HUES6 (cell line): ENCODE results near the gene MICAL2.

Source experiments
- H3K27ac ChIP-seq: 2 replicates; pipeline ENCODE4 v1.7.0; 2013; ENCODE audit warnings: low read depth, mild to moderate bottlenecking, low read length, inconsistent platforms
- H3K27me3 ChIP-seq: 2 replicates; pipeline ENCODE4 v1.6.1; 2013; ENCODE audit warnings: low read length; ENCODE audit not compliant: control insufficient read depth, insufficient read depth
- H3K36me3 ChIP-seq: 2 replicates; pipeline ENCODE4 v1.6.1; 2013; ENCODE audit warnings: low read length; ENCODE audit not compliant: control insufficient read depth, insufficient read depth
- H3K4me1 ChIP-seq: 2 replicates; pipeline ENCODE4 v1.6.1; 2013; ENCODE audit warnings: low read length; ENCODE audit not compliant: control insufficient read depth, insufficient read depth
- H3K4me3 ChIP-seq: 2 replicates; pipeline ENCODE4 v1.5.1; 2013; ENCODE audit warnings: low read depth, low read length
- H3K9ac ChIP-seq: one replicate; pipeline ENCODE4 v1.6.1; 2013; ENCODE audit warnings: mild to moderate bottlenecking, low read length
- H3K9me3 ChIP-seq: 2 replicates; pipeline ENCODE4 v1.6.1; 2013; ENCODE audit warnings: low read depth, low read length; ENCODE audit not compliant: control insufficient read depth, insufficient read depth

Gene MICAL2

DNA sequence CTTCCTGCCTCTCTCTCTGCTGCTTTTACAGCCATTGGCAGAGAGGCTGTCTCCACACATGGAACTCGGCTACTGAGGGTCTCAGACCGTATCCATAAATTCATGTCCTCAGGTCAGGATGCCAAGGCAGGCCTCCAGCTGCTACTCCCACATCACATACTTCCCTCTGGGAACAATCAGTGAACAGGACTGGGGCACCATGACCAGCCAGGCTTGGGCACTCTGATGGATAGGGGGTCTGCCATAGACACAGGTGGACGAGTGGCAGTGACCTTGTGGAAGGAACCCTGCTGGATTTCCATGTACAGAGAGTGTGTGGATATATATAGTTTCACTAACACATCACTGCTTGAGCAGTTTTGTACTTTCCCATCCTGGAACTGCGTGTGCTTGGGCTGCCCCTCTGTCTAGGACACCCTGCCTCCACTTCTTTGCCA lies 169.3 kb downstream of the MICAL2 start:
- Histone ChIP-seq H3K9me3 (no peaks in the 10 kb centered on the region), H3K27ac (no peak overlapping the region), H3K9ac (no peak overlapping the region), H3K36me3 (no peaks in the 10 kb centered on the region), H3K4me1 (no peaks in the 10 kb centered on the region; the same call in 1 of the 2 replicates), H3K4me3 (no peak overlapping the region), H3K27me3 (no peaks in the 10 kb centered on the region)

DNA sequence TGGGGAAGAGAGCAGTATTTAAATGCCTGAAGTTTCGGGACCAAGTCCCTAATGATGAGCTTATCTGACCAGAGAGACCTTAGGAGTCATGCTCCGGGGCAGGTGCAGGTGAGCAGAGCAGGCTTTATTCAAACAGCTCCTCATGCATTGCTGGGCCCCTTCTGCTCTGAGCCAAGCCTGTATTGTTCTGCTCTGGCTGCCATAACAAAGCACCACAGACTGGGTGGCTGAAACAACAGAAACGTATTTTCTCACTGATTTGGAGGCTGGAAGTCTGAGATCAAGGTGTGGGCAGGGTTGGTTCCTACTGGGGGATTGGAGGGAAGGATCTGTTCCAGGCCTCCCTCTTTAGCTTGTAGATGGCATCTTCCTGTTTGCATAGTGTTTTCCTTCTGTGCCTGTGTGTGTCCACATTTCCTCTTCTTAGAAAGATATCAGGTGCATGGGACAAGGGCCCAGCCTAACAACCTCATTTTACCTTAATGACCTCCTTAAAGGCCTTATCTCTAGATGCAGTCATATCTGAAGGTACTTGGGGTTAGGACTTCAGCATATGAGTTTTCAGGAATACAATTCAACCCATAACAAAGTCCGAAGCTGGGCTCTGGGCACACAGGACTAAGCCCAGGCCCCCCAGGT lies 169.9 kb downstream of the MICAL2 start:
- H3K27me3 ChIP-seq: no peaks in the 10 kb centered on the region
- H3K4me3 ChIP-seq: no peak overlapping the region
- no peaks in the 10 kb centered on the region for H3K4me1 ChIP-seq
- no peak overlapping the region for H3K9ac ChIP-seq
- no peak overlapping the region for H3K27ac ChIP-seq
- no peaks in the 10 kb centered on the region for H3K9me3 ChIP-seq
- H3K36me3 ChIP-seq: no peaks in the 10 kb centered on the region

DNA sequence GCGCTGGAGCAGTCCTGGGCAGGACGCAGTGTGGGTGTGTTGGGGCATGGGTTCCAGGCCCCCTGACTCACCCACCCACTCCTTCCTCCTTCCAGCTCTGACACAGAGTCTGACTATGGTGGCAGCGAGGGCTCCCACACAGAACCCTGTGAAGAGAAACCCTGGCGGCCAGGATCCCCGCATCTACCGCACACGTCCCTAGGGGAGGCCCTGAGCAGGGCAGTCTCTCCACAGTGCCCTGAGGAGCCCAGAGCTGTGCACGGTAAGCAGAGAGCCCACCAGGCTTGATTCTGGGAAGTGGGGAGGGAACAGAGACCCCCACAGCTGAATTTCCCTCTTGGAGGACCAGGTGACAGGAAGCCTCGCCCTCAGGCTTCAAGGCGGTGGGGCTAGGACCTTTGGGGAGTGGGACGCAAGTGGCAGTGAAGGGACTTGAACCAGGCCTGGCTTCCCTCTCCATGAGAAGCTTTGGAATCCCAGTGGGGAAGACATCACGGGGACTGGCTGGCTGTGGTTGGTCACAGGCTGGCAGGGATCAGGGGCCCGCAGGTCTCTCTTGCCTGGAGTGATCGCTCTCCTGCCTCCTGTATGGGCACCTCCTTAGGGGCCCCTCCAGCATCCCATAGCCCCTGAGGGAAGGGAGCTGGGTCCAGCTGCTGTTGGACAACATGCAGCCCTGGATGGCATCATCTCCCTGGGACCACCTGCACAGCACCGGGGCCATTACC lies 170.6 kb downstream of the MICAL2 start:
- Histone ChIP-seq H3K27me3 (no peaks in the 10 kb centered on the region), H3K27ac (no peak overlapping the region), H3K9ac (no peak overlapping the region), H3K36me3 (no peaks in the 10 kb centered on the region), H3K4me3 (no peak overlapping the region), H3K9me3 (no peaks in the 10 kb centered on the region), H3K4me1 (no peaks in the 10 kb centered on the region)

DNA sequence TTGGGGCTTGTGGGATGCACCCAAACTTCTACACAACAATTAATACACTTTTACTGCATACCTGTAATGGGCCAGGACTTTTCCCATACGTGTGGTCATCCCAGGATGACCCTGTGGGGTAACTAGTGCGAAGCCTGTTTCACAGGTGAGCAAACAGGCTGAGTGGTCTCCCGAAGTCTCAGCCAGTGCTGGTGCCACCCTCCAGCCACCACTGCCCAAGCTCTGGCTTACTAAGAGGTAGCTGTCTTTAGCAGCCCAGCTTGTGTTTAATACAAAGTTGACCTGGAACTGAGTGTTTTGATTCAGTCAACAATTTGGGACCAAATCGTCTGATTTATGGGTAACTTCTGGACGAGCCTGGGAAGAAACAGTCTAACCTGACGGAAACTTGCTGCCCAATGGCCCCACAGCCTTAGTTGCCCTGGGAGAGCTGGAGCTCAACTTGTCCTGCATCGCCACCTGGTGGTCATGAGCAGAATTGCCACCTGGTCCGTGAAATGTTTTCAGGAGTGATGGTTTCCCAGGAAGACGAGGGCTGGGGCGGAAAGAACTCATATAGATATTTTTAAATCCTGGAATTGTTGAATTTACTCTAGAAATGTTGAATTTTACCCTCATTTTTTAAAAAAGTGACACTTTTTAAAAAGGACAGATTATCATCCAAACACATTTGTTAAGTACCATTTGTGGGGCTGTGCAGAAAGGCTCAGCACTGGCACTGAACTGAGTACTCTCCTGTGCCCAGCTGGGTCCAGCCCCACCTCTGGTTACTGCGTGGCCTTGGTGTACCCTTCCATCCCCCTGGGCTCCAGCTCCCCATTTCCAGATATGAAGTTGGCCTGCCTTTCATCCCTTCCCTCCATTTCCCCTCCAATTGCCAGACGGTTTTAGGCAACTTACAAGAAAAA lies 171.4 kb downstream of the MICAL2 start:
- no peaks in the 10 kb centered on the region for H3K4me1 ChIP-seq
- no peak overlapping the region for H3K9ac ChIP-seq
- no peak overlapping the region for H3K4me3 ChIP-seq
- H3K27me3 ChIP-seq: no peaks in the 10 kb centered on the region
- no peak overlapping the region for H3K27ac ChIP-seq
- H3K36me3 ChIP-seq: no peaks in the 10 kb centered on the region
- H3K9me3 ChIP-seq: no peaks in the 10 kb centered on the region

DNA sequence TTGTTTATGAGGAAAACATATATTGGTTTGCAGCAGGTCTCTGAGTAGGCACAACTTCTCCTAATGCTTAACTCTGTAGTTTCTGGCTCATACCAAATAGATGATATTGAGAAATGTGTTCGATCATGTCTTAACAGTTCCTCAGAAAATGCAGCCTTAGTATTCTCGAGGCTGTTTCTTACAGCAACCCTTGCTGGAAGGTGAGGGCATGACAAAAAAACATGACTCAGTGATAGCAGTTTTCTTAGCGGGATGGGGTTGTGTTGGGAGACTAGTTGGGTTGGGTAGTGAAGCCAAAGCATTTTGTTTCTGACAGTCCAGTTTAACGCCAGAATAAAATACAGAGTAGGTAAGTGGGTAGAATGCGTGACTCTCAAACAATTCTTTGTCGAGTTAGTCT lies 172.3 kb downstream of the MICAL2 start:
- no peaks in the 10 kb centered on the region for H3K27me3 ChIP-seq
- H3K27ac ChIP-seq: no peak overlapping the region
- no peak overlapping the region for H3K4me3 ChIP-seq
- no peak overlapping the region for H3K9ac ChIP-seq
- H3K9me3 ChIP-seq: no peaks in the 10 kb centered on the region
- H3K36me3 ChIP-seq: no peaks in the 10 kb centered on the region
- peaks cover 6% of the 10 kb centered on the region for H3K4me1 ChIP-seq

DNA sequence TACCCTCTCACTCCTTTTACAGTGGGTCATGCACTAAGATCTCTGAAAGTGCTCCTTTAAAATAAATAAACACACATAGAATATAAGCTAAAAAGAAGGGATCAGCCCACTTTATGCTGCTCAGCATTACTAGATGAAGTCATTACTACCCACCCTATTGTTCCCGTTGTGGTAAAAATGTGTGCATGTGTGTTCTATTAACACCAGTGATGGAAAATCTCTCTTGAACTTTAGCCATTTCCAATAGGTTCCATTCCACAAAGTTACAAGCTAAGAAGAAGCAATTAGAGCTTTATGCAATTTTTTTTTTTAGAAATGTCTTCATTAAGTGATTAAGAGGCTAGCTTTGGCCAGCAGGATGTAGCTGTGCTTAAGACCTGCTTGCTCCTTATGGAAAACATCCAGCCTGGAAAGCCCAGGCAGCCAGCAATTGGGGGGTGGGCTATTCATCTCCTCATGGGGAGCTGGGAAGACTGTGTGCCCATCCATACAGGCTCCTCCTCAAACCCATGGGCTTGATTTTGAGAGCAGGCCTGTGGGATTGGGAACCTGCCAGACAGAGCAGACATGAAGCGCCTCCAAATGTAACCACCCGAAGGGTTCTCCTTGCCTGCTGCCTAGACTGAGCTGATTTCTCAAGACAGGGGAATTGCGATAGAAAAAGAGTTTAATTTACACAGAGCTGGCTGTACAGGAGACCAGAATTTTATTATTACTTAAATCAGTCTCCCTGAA lies 174.1 kb downstream of the MICAL2 start:
- H3K27ac ChIP-seq: no peak overlapping the region
- H3K9me3 ChIP-seq: no peaks in the 10 kb centered on the region
- no peak overlapping the region for H3K4me3 ChIP-seq
- H3K4me1 ChIP-seq: peaks cover 15% of the 10 kb centered on the region
- no peaks in the 10 kb centered on the region for H3K27me3 ChIP-seq
- H3K36me3 ChIP-seq: no peaks in the 10 kb centered on the region
- no peak overlapping the region for H3K9ac ChIP-seq

DNA sequence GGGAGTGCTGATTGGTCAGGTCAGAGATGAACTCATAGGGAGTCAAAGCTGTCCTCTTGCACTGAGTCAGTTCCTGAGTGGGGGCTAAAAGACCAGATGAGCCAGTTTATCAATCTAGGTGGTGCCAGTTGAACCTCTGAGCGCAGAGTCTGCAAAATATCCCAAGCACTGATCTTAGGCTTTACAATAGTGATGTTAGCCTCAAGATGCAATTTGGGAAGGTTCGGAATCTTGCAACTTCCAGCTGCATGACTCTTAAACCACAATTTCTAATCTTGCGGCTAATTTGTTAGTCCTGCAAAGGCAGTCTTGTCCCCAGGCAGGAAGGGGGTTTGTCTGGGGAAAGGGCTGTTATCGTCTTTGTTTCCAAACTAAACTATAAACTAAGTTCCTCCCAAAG lies 174.7 kb downstream of the MICAL2 start:
- no peaks in the 10 kb centered on the region for H3K9me3 ChIP-seq
- peaks cover 15% of the 10 kb centered on the region for H3K4me1 ChIP-seq
- no peak overlapping the region for H3K27ac ChIP-seq
- H3K36me3 ChIP-seq: no peaks in the 10 kb centered on the region
- H3K9ac ChIP-seq: no peak overlapping the region
- no peaks in the 10 kb centered on the region for H3K27me3 ChIP-seq
- no peak overlapping the region for H3K4me3 ChIP-seq

DNA sequence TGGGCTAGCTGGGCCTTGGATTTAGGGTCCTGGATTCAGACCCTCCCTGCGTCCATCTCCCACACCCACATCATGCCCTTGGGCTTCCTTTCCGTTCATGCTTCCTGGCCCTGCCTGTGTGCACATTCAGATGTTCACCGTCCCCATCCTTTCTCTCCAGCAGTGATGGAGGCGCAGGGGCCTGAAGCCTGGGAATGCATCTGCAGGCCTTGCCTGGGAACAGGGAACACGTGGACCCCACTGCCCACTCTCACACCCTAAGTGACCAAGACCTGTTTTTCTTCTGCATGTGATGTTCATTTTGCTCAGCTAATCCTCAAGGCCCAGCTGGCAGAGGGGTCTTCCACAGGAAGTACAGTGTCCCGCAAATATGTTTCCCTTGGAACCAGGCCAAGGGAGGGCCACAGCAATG lies 175.4 kb downstream of the MICAL2 start:
- Histone ChIP-seq H3K9ac (no peak overlapping the region), H3K9me3 (no peaks in the 10 kb centered on the region), H3K4me1 (peaks cover 15% of the 10 kb centered on the region), H3K36me3 (no peaks in the 10 kb centered on the region), H3K27ac (no peak overlapping the region), H3K4me3 (no peak overlapping the region), H3K27me3 (no peaks in the 10 kb centered on the region)

DNA sequence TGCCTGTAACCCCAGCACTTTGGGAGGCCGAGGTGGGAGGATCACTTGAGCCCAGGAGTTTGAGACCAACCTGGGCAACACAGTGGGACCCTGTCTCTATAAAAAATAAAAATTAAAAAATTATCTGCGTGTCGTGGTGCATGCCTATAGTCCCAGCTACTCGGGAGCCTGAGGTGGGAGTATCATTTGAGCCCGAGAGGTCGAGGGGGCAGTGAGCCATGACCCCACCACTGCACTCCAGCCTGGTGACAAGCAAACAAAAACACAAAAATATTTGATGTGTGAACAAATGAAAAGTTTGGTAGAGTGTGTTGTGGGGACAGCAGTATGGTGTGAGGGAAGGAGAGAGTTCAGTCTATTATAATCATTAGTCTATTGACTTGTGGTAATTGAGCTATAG lies 176.2 kb downstream of the MICAL2 start:
- H3K9ac ChIP-seq: no peak overlapping the region
- no peaks in the 10 kb centered on the region for H3K9me3 ChIP-seq
- H3K4me1 ChIP-seq: peaks cover 15% of the 10 kb centered on the region
- no peak overlapping the region for H3K27ac ChIP-seq
- no peaks in the 10 kb centered on the region for H3K36me3 ChIP-seq
- H3K27me3 ChIP-seq: no peaks in the 10 kb centered on the region
- H3K4me3 ChIP-seq: no peak overlapping the region

DNA sequence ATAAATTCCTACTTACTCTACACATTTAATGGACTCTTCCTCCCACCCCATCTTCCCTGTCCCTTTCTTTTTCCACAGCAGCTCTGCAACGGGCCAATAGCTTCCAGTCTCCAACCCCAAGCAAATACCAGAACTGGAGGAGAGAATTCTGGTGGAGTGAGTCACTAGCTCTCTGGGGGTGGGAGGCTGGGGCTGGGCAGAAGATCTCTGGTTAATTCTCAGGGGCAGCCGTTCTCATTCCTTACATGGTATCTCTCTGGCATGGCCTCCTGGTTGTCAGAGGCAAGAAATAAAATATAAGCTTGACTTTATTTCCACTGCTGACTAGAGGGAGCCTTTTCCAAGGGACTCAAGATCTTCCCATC lies 176.6 kb downstream of the MICAL2 start:
- Histone ChIP-seq H3K4me3 (no peak overlapping the region), H3K9me3 (no peaks in the 10 kb centered on the region), H3K4me1 (peaks cover 15% of the 10 kb centered on the region), H3K27ac (peak overlapping the region; percentile 1; the same call in 1 of the 2 replicates), H3K9ac (peak overlapping the region; percentile 34), H3K27me3 (no peaks in the 10 kb centered on the region), H3K36me3 (no peaks in the 10 kb centered on the region)
